Stimulated activated CD4-positive, alpha-beta T cell treated with anti-CD3 and anti-CD28 coated beads, TNF-alpha, amount 100 ng/mL, for 24 hours (primary cell): ENCODE data around the gene ARHGEF9.
A peak's percentile ranks its signal among the peaks of the same experiment; 100 is the strongest.
"Not testable (repeated sequence)": the region's sequence is repeated elsewhere in the genome, so short reads cannot be mapped to it uniquely, and the experiment has no call there.

ENCODE experiments used
- DNase-seq, 3 experiments: peaks; one replicate each; pipeline ENCODE4 v3.0.0-alpha.2; 2020; ENCODE audit warnings: low read depth in 3 of 3

Gene ARHGEF9

GRCh38 chrX:63784902-63785707 lies at the start of gene ARHGEF9:
Gene ARHGEF9, minus strand, starts transcription at chrX:63785214. Its CDS starts 69 bp downstream, at chrX:63785145.
- peak in 1 of 3 experiments; percentile 1 for DNase-seq

- DNase-seq, result not testable (repeated sequence)
Measured at GRCh38 chrX:63825446-63825845, 40.4 kb upstream of the ARHGEF9 start.

DNA sequence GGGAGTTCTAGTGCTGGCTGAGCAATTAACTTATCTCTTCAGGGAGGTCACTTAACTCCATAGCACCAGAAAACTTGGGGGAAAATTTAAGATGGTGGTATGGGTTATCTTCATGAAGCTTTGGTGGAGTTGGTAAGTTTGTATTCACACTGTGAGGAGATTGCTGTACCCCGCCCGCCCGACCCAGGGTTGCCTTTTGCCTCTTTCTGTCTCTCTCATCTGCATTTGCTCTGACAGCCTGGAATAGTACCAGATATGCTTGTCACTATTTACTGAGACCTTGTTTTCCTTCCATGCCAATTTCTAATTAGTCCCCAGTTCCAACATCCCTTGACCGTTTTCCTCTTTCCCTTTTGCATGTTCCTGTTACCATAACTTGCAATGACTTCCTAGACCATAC lies 33.1 kb upstream of the ARHGEF9 start:
- DNase-seq, result no peak

GRCh38 chrX:63817696-63818095 lies 32.7 kb upstream of the ARHGEF9 start:
- DNase-seq, result no peak

- DNase-seq, result no peak
Measured at GRCh38 chrX:63812823-63813222, 27.8 kb upstream of the ARHGEF9 start.

GRCh38 chrX:63810746-63811145 lies 25.7 kb upstream of the ARHGEF9 start:
- no peak for DNase-seq

- DNase-seq, result no peak
Measured at GRCh38 chrX:63809173-63809572, 24.2 kb upstream of the ARHGEF9 start.

DNA sequence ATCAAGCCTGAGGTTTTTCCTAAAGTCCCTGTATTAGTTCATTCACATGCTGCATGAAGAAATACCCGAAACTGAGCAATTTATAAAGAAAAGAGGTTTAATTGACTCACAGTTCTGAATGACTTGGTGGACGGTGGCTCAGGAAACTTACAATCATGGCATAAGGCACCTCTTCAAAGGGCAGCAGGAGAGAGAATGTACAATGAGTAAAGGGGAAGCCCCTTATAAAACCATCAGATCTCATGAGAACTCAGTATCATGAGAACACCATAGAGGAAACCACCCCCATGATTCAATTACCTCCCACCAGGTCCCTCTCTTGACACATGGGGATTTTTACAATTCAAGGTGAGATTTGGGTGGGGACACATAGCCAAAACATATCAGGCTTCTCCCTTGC lies 10.4 kb upstream of the ARHGEF9 start:
- not testable (repeated sequence) for DNase-seq

GRCh38 chrX:63785708-63786040 lies 660 bp upstream of the ARHGEF9 start:
- DNase-seq, result no peak

- DNase-seq, result no peak
Measured at GRCh38 chrX:63784346-63784901, 590 bp downstream of the ARHGEF9 start.

DNA sequence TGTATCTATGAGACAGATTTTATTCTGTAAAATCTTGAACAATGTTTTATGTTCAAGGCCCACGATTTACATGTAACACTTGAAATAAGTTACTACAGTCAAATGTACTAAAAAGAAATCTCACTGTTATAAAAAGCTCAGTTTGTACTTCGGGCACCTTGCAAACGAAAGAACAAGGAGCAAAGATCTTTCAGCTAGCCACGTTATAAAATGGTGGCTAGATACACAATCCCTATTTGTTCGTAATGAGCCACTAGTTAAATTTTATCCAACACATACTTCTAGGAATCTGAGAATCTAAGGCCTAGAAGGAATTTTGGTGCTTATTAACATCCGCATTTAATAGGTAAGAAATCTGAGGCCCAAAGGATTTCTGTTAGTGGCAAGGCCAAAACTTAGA lies 2.5 kb downstream of the ARHGEF9 start:
- DNase-seq, result no peak

DNA sequence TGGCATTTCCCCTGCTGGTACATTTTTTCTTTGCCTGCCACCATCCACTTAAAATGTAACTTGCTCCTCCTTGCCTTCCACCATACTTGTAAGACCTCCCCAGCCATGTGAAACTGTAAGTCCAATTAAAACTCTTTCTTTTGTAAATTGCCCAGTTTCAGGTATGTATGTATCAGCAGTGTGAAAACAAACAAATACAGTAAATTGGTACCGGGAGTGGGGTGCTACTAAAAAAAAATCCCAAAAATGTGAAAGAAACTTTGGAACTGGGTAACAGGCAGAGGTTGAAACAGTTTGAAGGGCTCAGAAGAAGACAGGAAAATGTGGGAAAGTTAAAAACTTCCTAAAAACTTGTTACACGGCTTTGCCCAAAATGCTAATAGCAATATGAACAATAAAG lies 16.3 kb downstream of the ARHGEF9 start:
- no peak for DNase-seq

DNA sequence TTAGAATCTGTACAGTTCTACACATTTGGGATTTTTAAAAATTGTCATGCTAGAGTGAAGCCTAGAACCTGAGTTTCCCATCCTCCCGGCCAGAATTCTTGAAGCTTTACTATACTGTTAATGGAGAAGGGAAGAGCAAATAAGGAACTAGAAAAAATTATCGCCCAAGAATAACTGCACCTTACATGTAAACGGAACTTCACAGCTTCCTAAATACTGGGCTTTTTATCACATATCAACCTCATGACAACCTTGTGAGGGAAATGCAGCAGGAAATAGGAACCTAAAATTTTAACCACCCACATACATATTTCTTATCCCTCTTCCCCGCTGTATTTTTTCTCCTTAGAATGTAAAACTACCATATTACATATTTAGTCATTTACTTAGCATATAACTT lies 19.3 kb downstream of the ARHGEF9 start:
- DNase-seq, result no peak

GRCh38 chrX:63764946-63765345 lies 20.1 kb downstream of the ARHGEF9 start:
- no peak for DNase-seq

- DNase-seq, result no peak
Measured at GRCh38 chrX:63761639-63762038, 23.4 kb downstream of the ARHGEF9 start.

GRCh38 chrX:63758011-63758410 lies 27.0 kb downstream of the ARHGEF9 start:
- no peak for DNase-seq

GRCh38 chrX:63755892-63756291 lies 29.1 kb downstream of the ARHGEF9 start:
- no peak for DNase-seq

- peak; percentile 65 to 83 (median 73) for DNase-seq
Measured at GRCh38 chrX:63754860-63755579, 30.0 kb downstream of the ARHGEF9 start.

GRCh38 chrX:63754136-63754859 lies 30.7 kb downstream of the ARHGEF9 start:
- DNase-seq, result peak in 1 of 3 experiments; percentile 12

DNA sequence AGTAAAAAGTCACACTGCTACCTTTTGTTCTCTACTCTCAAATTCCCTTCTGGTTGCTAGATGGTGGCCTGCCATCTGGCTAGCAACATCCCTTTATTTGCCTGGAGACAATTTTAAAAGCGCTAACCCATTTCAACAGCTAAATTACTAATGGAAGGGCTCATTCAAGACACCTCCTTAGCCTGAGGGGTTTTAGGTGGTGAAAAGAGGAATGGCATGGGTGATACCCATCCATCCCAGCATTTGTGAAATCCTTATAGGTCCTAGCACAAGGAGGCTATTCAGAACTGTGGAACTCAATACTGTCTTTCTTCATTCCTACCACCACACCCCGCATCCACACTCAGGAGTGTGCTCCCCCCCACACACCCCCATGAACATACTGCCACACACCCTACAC lies 33.5 kb downstream of the ARHGEF9 start:
- DNase-seq, result no peak

DNA sequence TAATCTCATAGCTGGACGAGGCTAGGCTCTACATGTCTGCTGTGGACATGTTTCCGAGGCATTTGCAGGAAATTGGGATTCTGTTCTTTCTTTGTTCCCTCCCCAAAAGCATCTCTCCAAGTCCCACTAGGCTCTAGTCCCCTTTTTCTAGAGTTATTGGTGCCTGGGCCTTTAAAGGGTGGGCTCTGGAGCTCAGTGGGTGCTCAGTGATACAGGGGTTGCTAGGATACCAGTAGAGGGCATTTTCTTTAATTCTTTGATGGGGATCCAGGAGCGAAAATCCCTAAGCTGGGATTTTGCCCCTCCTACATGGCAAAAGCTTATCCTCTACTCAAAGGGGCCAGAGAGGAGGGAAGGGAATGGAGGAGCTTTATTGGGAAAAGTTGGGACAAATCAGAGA lies 34.2 kb downstream of the ARHGEF9 start:
- no peak for DNase-seq

- no peak for DNase-seq
Measured at GRCh38 chrX:63747331-63747730, 37.7 kb downstream of the ARHGEF9 start.
